Bone marrow (tissue), 2 donors: Measurements from ENCODE around the gene DNAH9.

Experiments
- DNase-seq, 2 donors: peaks; one replicate each; lab custom pipeline; 2025; lab: John Stamatoyannopoulos, UW

DNAH9 gene

GRCh38 chr17:11852231-11852630 is 254.0 kb downstream of the DNAH9 start:
- no peak for DNase-seq

- no peak for DNase-seq
Measured at GRCh38 chr17:11852912-11853311, 254.6 kb downstream of the DNAH9 start.

- no peak for DNase-seq
Measured at GRCh38 chr17:11853321-11854151, 255.3 kb downstream of the DNAH9 start.

GRCh38 chr17:11855306-11855705 is 257.0 kb downstream of the DNAH9 start:
- no peak for DNase-seq

GRCh38 chr17:11857006-11857405 is 258.7 kb downstream of the DNAH9 start:
- no peak for DNase-seq

GRCh38 chr17:11869680-11870394 is 271.6 kb downstream of the DNAH9 start:
- DNase-seq: no peak

GRCh38 chr17:11871773-11872172 is 273.5 kb downstream of the DNAH9 start:
- DNase-seq: no peak

- DNase-seq: no peak
Measured at GRCh38 chr17:11874756-11875155, 276.5 kb downstream of the DNAH9 start.

GRCh38 chr17:11880714-11881113 is 282.4 kb downstream of the DNAH9 start:
- DNase-seq: no peak

- DNase-seq: no peak
Measured at GRCh38 chr17:11882716-11883115, 284.4 kb downstream of the DNAH9 start.

GRCh38 chr17:11885051-11885450 is 286.8 kb downstream of the DNAH9 start:
- DNase-seq: no peak

- no peak for DNase-seq
Measured at GRCh38 chr17:11889266-11889665, 291.0 kb downstream of the DNAH9 start.

- no peak for DNase-seq
Measured at GRCh38 chr17:11893862-11894261, 295.6 kb downstream of the DNAH9 start.

GRCh38 chr17:11896199-11896598 is 297.9 kb downstream of the DNAH9 start:
- DNase-seq: no peak

- DNase-seq: no peak
Measured at GRCh38 chr17:11898526-11899235, 300.4 kb downstream of the DNAH9 start.

GRCh38 chr17:11899537-11899942 is 301.3 kb downstream of the DNAH9 start:
- DNase-seq: no peak

GRCh38 chr17:11900041-11900476 is 301.8 kb downstream of the DNAH9 start:
- DNase-seq: no peak

GRCh38 chr17:11900655-11901054 is 302.4 kb downstream of the DNAH9 start:
- DNase-seq: no peak

GRCh38 chr17:11901931-11902330 is 303.7 kb downstream of the DNAH9 start:
- no peak for DNase-seq

- DNase-seq: no peak
Measured at GRCh38 chr17:11908711-11909146, 310.5 kb downstream of the DNAH9 start.

GRCh38 chr17:11909348-11909747 is 311.1 kb downstream of the DNAH9 start:
- DNase-seq: no peak

- no peak for DNase-seq
Measured at GRCh38 chr17:11916091-11916490, 317.8 kb downstream of the DNAH9 start.

GRCh38 chr17:11917415-11917814 is 319.1 kb downstream of the DNAH9 start:
- no peak for DNase-seq
